ENCODE data around the gene PAX7.
"Not testable (repeated sequence)": the region's sequence is repeated elsewhere in the genome, so short reads cannot be mapped to it uniquely, and the experiment has no call there.

The PAX7 gene

GRCh38 chr1:18667333-18667732 lies 36.7 kb downstream of the PAX7 start:
- DNase-seq, result no peak

GRCh38 chr1:18668046-18668445 lies 37.4 kb downstream of the PAX7 start:
- no peak for DNase-seq

- DNase-seq, result no peak
These were observed 38.2 kb downstream of the PAX7 start for GRCh38 chr1:18668750-18669404.

DNA sequence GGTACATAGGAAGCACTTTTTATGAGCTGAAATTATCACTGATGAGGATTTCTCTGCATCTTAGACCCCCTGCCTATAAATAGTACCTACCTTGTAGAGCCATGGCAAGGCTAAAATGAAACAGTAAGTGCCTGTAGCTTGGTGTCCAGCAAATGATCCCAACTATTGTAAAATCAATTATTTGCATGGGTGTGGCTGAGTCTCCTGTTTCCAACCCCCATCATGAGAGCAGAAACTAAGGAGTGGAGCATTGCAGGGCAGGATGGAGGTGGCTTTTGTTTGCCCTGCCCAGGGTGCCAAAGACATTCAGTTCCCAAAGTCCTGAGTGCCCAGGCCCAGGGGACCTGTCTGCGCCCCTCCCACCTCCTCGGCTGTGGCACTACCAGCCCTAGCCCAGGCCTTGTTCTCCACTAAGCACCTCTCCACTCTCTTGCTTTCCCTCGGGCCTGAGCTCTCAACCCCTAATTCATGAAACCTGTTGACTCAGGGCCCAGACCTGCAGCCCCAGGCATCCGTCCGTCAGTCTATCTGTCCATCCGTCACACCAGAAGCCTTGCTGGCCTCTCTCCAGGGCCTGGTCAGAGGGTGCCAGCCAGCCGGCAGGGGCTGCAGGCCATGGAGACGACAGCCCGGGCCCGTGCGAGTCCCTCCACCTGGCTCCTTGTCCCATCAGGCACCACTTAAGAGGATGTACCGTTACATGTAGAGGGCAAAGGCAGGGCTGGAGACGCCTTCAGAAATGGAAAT lies 39.6 kb downstream of the PAX7 start:
- DNase-seq, result no peak

DNA sequence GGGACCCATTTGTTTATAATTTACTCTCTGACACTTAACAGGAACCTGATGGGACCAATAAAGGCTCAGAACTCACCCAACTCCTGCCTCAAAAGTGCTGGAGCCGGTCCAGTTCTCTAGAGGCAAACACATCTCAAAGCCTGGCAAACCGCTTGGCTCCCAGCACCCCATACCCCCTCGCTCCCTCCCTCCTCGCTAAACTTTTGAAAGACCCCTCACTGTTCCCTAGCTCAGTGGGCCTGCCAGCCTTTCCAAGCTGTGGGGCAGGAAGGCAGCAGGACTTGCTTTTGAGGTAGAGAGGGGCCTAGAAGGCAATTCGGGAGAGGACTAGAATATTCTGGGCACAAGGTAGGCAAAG lies 40.2 kb downstream of the PAX7 start:
- DNase-seq, result no peak

DNA sequence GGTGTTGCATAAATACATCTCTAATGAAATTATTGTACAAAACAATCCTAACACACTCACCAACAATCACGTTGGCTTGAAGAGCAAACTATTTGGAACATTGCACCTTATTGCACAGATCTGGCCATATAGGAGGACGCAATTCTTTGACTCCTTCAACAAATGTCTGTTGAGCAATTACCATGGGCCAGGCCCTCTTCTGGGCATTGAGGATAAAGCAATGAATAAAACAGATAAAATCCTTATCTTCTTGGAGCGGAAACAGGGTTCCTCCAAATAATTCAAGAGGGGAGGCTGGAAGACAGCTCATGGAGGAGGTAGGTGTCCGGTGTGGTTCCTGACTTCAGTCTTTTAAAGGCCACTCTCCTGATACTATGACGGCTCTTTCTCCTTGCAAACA lies 43.3 kb downstream of the PAX7 start:
- no peak for DNase-seq

DNA sequence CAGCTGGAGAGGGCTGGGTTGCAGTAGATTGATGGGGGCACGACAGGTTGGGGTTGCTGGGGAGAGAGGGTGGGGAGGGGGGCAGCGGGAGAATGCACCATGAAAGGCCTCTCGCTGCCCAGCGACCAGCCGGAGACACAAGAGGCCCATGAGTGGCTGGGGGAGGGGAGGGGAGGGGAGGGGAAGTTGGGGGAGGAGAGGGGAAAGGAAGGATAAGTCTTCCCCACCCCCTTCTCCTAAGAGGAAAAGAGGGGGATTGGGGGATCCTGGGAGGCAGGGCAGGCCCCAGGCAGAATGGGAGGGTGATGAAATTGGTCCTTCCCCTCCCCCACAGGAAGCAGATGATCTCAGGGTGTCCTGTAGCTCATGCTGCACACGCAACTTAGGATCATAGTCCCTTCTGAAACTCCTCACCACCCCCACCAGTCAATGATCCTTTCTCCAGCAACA lies 45.7 kb downstream of the PAX7 start:
- DNase-seq, result no peak

DNA sequence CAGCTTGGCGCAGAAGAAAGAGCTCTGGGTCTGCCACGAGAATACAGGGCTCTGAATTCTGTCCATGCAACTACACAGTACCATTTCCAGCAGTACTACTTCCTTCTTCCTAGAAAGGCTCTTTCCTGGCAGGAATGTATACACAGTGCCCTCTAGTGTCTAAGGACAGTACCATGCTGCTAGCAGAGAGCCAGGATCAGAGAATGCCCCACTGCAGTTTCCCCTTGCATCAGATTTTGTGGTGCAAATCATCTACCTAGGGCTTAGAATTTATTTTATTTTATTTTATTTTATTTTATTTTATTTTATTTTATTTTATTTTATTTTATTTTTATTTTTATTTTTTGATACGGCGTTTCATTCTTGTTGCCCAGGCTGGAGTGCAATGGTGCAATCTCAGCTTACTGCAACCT lies 50.8 kb downstream of the PAX7 start:
- peak in 1 of 2 donors; percentile 25 for DNase-seq

DNA sequence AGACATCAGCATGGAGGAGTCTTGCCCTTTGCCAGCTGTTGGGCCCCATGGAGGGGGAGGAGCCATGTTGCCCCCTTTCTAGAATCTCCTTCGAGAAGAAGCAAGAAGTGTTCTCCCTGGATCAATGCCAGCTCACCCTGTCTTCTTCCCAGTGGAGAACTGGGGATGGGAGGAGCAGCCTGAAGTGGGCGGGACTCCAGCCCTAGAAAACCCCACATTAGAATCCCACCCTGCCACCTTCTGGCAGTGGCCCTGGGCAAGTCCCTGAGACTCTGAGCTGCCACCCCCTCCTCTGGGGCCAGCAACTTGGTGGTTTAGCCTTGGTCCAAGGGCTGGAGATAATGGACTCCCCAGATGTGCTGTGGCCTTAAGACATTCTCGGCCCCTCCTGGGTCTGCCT lies 51.7 kb downstream of the PAX7 start:
- no peak for DNase-seq

DNA sequence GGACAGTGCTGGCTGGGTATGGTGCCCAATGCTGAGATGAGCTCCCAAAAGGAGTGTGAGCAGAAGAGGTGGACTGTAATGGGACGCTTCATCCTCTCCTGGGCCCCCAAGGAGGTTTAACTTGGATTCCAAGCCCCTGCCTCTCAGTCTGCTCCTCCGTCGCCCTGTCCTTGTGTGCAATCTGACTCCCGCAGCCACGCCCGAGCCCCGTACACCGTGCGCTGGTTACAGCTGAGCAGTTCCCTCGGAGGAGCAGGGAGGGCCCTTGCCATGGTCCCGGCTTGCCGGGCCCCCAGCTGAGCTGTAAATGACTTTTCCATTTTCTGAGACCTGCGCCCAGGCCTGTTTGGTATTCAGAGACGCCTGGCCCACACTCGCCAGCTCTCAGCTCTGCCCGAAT lies 53.7 kb downstream of the PAX7 start:
- no peak for DNase-seq

DNA sequence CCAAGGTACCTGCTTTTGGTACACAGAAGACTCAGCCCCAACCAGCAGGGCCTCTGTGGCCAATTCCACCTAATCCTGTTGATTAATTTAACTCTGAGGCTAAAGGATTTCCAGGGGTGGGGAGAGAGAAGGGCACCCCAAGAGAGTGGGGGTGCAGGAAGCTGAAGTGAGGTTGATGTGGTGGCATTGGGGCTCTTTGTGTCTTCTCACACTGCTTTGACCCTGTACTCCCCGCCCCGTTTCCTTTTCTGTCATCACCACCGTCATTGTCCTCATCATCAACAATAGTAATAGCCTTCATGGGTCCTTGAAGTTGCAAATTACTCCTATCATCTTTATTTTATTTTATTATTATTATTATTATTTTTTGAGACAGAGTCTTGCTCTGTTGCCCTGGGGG lies 55.9 kb downstream of the PAX7 start:
- DNase-seq, result no peak

DNA sequence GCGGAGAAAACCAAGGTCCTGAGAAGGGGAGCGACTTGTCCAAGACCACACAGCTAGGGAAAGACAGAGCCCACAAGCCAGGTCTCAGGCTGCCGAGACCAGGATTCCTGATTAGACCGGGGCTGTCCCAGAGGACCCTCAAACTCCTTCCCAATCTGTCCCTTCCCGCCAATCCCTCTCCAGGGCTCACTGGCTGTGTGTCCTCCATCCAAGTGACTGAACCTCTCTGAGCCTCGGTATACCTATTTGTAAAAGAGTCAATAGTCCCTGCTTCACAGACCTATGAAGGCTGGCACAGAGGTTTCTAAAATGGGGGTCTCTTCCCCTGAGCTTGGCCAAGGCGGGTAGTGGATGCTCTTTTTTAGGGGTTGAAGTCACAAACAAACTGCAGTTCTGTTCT lies 56.6 kb downstream of the PAX7 start:
- DNase-seq, result no peak

DNA sequence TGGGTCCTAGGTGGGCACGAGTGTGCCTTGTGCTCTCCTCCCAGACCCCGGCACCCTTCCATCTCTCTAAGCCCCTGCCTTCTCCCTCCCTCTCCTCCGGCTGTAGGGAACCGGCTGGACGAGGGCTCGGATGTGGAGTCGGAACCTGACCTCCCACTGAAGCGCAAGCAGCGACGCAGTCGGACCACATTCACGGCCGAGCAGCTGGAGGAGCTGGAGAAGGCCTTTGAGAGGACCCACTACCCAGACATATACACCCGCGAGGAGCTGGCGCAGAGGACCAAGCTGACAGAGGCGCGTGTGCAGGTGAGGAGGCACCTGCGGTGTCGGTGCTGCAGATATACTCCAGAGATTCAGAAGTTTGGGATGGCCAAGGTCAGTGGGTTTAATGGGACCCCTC lies 61.0 kb downstream of the PAX7 start:
- DNase-seq, result no peak

DNA sequence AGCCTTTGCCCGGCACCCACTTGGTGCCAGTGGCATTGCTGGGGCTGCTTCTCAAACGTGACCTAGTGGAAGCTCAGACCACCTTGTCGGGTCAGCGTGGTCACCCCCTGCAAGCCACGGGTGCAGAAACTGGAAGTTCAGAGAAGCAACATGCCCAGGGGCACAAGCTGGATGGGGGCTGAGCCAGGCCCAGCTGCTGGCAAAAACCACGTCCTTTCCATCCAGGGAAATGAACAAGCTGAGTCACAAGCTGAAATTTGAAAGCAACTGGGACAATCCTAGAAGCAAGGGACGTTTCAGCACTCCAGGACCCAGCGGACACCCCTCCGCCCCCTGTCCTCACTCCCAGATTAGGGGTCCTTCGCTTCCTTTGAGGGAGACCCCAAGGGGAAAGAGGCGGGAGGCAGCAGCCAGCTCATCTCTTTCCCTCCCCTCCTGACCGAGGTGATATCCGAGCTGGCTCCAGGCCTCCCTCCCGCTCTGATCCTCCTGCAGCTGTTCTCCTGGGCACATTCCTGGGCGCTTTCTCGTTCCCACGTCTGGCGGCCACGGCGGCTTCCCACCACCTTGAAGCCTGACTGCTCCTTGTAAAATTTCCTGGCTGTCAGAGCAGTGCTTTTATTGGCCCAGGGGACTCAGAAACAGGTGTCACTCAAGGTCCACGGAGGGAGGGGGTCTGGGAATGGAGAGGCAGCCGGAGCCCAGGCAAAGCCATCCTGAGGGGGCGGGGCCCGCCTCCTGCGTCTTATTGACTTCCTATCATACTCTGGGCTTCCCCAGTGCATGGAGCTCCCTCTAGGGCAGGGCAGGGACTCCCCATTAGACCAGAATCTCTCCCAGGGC lies 62.8 kb downstream of the PAX7 start:
- no peak for DNase-seq

DNA sequence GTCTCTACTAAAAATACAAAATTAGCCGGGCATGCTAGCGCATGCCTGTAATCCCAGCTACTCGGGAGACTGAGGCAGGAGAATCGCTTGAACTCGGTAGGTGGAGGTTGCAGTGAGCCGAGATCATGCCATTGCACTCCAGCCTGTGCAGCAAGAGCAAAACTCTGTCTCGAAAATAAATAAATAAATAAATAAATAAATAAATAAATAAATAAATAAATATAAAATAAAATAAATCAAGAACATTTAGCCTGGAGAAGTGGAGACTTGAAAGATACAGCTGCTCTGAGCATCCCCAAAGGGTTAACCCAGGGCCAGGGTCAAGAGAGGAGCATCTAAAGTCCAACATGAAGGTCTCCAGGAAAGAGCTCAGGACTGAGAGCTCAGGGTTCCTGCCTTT lies 63.6 kb downstream of the PAX7 start:
- DNase-seq, result not testable (repeated sequence)

GRCh38 chr1:18697541-18697940 lies 66.9 kb downstream of the PAX7 start:
- no peak for DNase-seq

DNA sequence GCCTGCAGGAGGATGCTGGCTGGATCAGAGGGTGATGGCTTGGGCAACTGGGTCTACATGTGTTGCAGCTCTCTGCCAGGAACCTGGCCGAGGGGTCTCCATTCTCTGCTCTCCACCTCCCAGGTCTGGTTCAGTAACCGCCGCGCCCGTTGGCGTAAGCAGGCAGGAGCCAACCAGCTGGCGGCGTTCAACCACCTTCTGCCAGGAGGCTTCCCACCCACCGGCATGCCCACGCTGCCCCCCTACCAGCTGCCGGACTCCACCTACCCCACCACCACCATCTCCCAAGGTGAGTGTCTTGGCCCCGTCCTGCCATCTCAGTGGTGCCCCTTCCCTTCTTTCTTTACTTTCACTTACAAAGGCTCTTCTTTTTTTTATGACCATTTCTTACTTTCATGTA lies 69.9 kb downstream of the PAX7 start:
- DNase-seq, result no peak

DNA sequence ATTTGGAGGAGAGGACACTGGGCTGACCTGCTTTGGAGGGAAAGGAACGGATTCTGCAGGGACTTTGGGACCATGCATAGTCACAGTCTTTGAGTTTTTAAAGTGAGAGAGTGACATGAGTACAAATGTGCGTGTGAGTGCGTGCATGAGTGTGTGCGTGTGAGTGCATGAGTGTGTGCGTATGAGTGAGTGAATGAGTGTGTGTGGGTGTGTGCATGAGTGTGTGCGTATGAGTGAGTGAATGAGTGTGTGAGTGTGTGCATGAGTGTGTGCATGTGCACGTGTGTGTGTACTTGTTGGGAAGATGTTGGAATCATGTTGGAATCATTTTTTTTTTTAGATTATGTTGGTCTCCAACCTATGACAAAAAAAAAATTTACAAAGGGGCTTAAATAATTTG lies 70.5 kb downstream of the PAX7 start:
- no peak for DNase-seq

- no peak for DNase-seq
These were observed 72.5 kb downstream of the PAX7 start for GRCh38 chr1:18703041-18703621.

DNA sequence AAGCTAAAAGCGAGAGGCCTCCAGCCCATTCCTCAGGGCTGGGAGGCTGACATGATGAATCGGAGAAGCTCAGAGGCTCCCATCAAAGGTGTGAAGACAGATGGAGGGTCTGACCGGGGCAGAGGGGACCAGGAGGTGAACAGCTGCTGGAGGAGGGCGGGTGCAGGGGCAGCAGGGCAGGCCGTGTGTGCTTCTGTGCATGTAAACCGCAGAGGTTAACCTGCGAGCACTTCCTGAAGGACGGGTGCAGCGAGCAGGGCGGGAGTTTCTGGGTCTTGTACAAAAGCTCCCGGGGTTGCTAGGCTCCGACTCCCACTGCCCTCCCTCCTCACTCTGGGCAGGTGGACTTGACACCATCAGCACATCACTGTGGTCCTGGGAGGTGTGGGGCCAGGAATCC lies 75.2 kb downstream of the PAX7 start:
- DNase-seq, result no peak

DNA sequence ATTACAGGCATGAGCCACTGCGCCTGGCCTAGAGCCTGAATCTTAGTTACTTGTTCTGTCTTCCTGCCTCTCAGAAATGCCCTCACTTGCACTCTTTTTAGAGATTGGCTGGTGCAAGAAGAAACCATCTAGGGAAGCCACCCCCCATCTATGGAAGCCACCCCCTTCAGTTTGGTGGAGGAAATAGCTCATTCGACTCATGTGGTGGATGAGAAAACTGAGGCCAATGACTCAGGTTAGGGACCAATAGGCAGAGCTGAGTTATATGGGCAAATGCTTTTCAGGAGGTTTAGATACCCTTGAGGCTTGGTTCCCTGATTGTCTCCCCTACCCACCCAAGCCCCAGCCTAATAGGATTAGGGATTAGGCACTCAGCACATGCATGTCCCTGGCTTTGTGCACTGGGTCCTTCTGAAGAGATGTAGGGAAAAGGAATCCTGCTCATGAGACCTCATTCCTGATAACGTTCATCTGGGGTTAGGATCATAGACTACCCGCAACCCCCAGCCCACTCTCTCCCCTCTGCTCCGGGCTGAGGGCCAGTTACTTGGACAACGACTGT lies 77.1 kb downstream of the PAX7 start:
- no peak for DNase-seq

- no peak for DNase-seq
These were observed 79.4 kb downstream of the PAX7 start for GRCh38 chr1:18710002-18710401.

DNA sequence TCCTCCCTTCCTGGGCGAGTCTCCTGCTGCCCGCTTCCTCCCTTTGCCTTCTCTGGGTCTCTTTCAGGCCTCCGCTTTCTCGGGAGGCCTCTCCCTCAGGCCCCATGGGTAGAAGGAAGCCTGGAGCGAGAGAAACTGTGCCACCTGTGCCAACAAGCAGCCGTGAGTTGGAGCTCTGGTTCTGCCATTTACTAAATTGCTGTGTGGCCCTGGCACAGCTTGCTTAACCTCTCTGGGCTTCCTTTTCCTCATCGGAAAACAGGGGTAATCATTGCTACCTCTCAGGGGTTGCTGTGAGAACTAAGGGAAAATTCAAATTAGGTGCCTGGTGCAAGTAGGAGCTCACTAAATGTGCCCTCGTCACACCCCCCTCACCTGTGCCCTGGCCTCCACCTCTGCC lies 80.4 kb downstream of the PAX7 start:
- no peak for DNase-seq

Measured in CD4-positive, alpha-beta T cell treated with Interleukin-1 beta for 1 hour (primary cell).